Measurements from ENCODE around the gene CHCHD4. TPM values are rescaled to one million over a fixed set of nuclear protein-coding genes. Genes with fewer than 3 reads are reported as not detected.

The CHCHD4 gene
- total RNA-seq, 1 donor from 2014 or later, result 12.6 TPM

GRCh38 chr3:14145670-14146380, 21.2 kb upstream of the CHCHD4 start:
- intact Hi-C loops (cut with DNase I), result no loop called here
- Histone ChIP-seq H3K4me1 (peaks cover 58% of the 10 kb centered on the region), H3K9me3 (no peaks in the 10 kb centered on the region), H3K36me3 (peaks cover 76% of the 10 kb centered on the region), H3K4me3 (no peak overlapping the region), H3K27ac (peak overlapping the region; percentile 95), H3K27me3 (ENCODE audit: low read depth) (no peaks in the 10 kb centered on the region)
- DNase-seq, result no peak
- TF ChIP-seq CTCF (IDR thresholded peaks at IDR 0.05), result peak; percentile 14
- ATAC-seq, result no peak

- Histone ChIP-seq H3K27me3 (ENCODE audit: low read depth) (no peaks in the 10 kb centered on the region), H3K9me3 (no peaks in the 10 kb centered on the region), H3K4me3 (peak overlapping the region; percentile 28), H3K4me1 (peaks cover 58% of the 10 kb centered on the region), H3K36me3 (peaks cover 76% of the 10 kb centered on the region), H3K27ac (peak overlapping the region; percentile 95)
- TF ChIP-seq CTCF (IDR thresholded peaks at IDR 0.05), result no peak
- intact Hi-C loops (cut with DNase I), result no loop called here
- ATAC-seq (no peak), DNase-seq (no peak)
Observed at GRCh38 chr3:14145236-14145635, 20.6 kb upstream of the CHCHD4 start.

GRCh38 chr3:14144423-14145075, 19.9 kb upstream of the CHCHD4 start:
- no peaks in the 10 kb centered on the region for H3K27me3 ChIP-seq (ENCODE audit: low read depth)
- peaks cover 75% of the 10 kb centered on the region for H3K36me3 ChIP-seq
- no peaks in the 10 kb centered on the region for H3K9me3 ChIP-seq
- intact Hi-C loops (cut with DNase I), result no loop called here
- peak overlapping the region; percentile 28 for H3K4me3 ChIP-seq
- ATAC-seq (peak; percentile 88 to 89), DNase-seq (peak; percentile 69)
- TF ChIP-seq CTCF (IDR thresholded peaks at IDR 0.05), result no peak
- H3K27ac ChIP-seq, result peak overlapping the region; percentile 95
- peaks cover 58% of the 10 kb centered on the region for H3K4me1 ChIP-seq

GRCh38 chr3:14143271-14144225, 18.9 kb upstream of the CHCHD4 start:
- H3K4me1 ChIP-seq, result peaks cover 58% of the 10 kb centered on the region
- H3K4me3 ChIP-seq, result peak overlapping the region; percentile 28
- intact Hi-C loops (cut with DNase I), result no loop called here

More at GRCh38 chr3:14143271-14144225, 18.9 kb upstream of the CHCHD4 start:
- TF ChIP-seq CTCF (IDR thresholded peaks at IDR 0.05), result no peak
- Histone ChIP-seq H3K9me3 (no peaks in the 10 kb centered on the region), H3K36me3 (peaks cover 78% of the 10 kb centered on the region), H3K27ac (peak overlapping the region; percentile 95), H3K27me3 (ENCODE audit: low read depth) (no peaks in the 10 kb centered on the region)
- peak; percentile 70 to 77 for ATAC-seq
- no peak for DNase-seq

All from lower lobe of right lung (tissue), 2 donors.